ENCODE data around the gene MCC.

MCC gene

GRCh38 chr5:113378081-113378480, 110.2 kb downstream of the MCC start:
- H3K9me3 Mint-ChIP-seq, result peaks cover 2% of the 10 kb centered on the region
- H3K27ac Mint-ChIP-seq, result peak overlapping the region in 2 of 3 experiments; percentile 81 to 84
- no peaks in the 10 kb centered on the region for H3K27me3 Mint-ChIP-seq (ENCODE audit: low read depth)
- TF ChIP-seq, protein P1, sequence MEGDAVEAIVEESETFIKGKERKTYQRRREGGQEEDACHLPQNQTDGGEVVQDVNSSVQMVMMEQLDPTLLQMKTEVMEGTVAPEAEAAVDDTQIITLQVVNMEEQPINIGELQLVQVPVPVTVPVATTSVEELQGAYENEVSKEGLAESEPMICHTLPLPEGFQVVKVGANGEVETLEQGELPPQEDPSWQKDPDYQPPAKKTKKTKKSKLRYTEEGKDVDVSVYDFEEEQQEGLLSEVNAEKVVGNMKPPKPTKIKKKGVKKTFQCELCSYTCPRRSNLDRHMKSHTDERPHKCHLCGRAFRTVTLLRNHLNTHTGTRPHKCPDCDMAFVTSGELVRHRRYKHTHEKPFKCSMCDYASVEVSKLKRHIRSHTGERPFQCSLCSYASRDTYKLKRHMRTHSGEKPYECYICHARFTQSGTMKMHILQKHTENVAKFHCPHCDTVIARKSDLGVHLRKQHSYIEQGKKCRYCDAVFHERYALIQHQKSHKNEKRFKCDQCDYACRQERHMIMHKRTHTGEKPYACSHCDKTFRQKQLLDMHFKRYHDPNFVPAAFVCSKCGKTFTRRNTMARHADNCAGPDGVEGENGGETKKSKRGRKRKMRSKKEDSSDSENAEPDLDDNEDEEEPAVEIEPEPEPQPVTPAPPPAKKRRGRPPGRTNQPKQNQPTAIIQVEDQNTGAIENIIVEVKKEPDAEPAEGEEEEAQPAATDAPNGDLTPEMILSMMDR (IDR thresholded peaks at IDR 0.05; ENCODE audit: unreplicated experiment in 3 of 3), result no peak
- peaks cover 28% of the 10 kb centered on the region for H3K4me1 Mint-ChIP-seq
- no peak overlapping the region for H3K4me3 Mint-ChIP-seq
- H3K36me3 Mint-ChIP-seq (ENCODE audit: low read depth), result no peaks in the 10 kb centered on the region

- no peaks in the 10 kb centered on the region for H3K36me3 Mint-ChIP-seq (ENCODE audit: low read depth)
- H3K9me3 Mint-ChIP-seq, result peaks cover 2% of the 10 kb centered on the region
- H3K4me1 Mint-ChIP-seq, result peaks cover 33% of the 10 kb centered on the region
- H3K4me3 Mint-ChIP-seq, result no peak overlapping the region
- no peak overlapping the region for H3K27ac Mint-ChIP-seq
- no peaks in the 10 kb centered on the region for H3K27me3 Mint-ChIP-seq (ENCODE audit: low read depth)
- TF ChIP-seq, protein P1 (IDR thresholded peaks at IDR 0.05; ENCODE audit: unreplicated experiment in 3 of 3), result no peak
These were observed 111.6 kb downstream of the MCC start for GRCh38 chr5:113376640-113377039.

DNA sequence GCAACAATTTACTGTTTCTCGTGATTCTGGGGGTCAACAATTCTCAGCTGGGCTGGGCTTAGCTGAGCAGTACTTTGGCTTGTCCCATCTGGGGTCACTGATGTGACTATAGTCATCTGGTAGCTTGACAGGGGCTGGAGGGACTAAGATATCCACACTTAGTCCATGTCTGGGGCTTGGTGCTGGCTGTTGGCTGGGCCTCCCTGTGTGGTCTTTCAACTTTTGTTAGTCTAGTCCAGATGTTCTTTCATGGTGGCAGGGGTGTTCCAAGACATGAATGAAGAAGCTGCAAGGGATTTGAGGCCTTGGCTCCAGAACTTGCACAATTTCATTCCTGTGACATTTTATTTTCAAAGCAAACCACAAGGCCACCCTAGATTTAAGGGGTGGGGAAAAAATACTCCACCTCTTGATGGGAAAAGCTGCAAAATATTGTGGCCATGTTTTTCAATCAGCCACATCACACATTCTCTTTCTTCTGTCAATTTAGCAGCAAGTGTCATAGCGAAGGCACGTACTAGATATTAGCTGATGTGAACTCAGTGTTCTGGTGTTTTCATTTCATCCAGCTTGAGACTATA, 112.7 kb downstream of the MCC start:
- peaks cover 31% of the 10 kb centered on the region for H3K4me1 Mint-ChIP-seq
- H3K27ac Mint-ChIP-seq, result peak overlapping the region; percentile 42 to 94 (median 90)
- TF ChIP-seq, protein P1 (IDR thresholded peaks at IDR 0.05; ENCODE audit: unreplicated experiment in 3 of 3), result no peak
- no peaks in the 10 kb centered on the region for H3K36me3 Mint-ChIP-seq (ENCODE audit: low read depth)
- peaks cover 2% of the 10 kb centered on the region for H3K9me3 Mint-ChIP-seq
- no peak overlapping the region for H3K4me3 Mint-ChIP-seq
- no peaks in the 10 kb centered on the region for H3K27me3 Mint-ChIP-seq (ENCODE audit: low read depth)

DNA sequence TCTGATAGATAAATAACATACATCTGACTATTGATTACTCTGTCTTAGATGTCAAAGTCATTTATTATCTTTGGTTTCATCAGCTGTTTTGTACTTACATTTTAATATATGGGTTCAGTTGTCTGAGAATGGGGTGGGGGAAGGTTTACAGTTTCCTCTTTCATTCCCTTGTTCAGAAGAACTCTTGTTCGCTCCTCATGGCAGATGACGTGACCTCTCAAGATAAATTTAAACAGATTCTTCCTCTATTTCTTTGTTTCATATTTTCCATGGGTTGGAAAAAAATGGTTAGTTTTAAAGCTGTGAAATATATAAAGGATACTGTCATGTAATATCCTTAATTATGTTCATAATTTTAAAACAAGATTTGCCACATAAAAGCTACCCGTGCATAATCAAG, 114.8 kb downstream of the MCC start:
- no peak overlapping the region for H3K4me3 Mint-ChIP-seq
- peaks cover 17% of the 10 kb centered on the region for H3K4me1 Mint-ChIP-seq
- no peaks in the 10 kb centered on the region for H3K27me3 Mint-ChIP-seq (ENCODE audit: low read depth)
- peaks cover 2% of the 10 kb centered on the region for H3K9me3 Mint-ChIP-seq
- no peaks in the 10 kb centered on the region for H3K36me3 Mint-ChIP-seq (ENCODE audit: low read depth)
- peak overlapping the region; percentile 41 to 75 (median 56) for H3K27ac Mint-ChIP-seq
- TF ChIP-seq, protein P1 (IDR thresholded peaks at IDR 0.05; ENCODE audit: unreplicated experiment in 3 of 3), result no peak

DNA sequence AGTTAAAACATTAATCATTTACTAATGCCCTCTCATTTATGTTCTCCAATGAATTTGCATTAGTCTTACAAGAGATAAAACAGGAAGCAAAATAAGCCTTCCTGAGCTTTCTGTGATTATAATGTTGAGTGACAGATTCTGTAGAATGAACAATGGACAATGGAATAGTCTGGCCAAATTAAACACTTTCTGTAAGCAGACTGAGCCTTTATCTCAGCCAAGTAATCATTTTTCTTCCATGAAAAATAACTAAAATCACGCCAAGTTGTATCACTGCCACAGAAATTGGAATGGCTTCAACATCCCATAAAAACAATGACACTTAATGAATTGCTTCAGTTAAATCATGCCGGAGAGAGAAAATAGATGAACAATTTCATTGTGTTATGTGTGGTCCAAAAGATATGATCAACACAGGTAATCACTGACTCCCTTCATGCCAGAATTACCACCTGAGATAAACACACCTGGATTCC, 116.5 kb downstream of the MCC start:
- peaks cover 2% of the 10 kb centered on the region for H3K9me3 Mint-ChIP-seq
- no peaks in the 10 kb centered on the region for H3K36me3 Mint-ChIP-seq (ENCODE audit: low read depth)
- H3K4me1 Mint-ChIP-seq, result peaks cover 17% of the 10 kb centered on the region
- no peak overlapping the region for H3K4me3 Mint-ChIP-seq
- H3K27ac Mint-ChIP-seq, result peak overlapping the region; percentile 81 to 87 (median 85)
- no peaks in the 10 kb centered on the region for H3K27me3 Mint-ChIP-seq (ENCODE audit: low read depth)
- TF ChIP-seq, protein P1 (IDR thresholded peaks at IDR 0.05; ENCODE audit: unreplicated experiment in 3 of 3), result no peak

- H3K4me3 Mint-ChIP-seq, result no peak overlapping the region
- no peaks in the 10 kb centered on the region for H3K27me3 Mint-ChIP-seq (ENCODE audit: low read depth)
- peaks cover 11% of the 10 kb centered on the region for H3K4me1 Mint-ChIP-seq
- peaks cover 23% of the 10 kb centered on the region for H3K36me3 Mint-ChIP-seq (ENCODE audit: low read depth)
- TF ChIP-seq, protein P1 (IDR thresholded peaks at IDR 0.05; ENCODE audit: unreplicated experiment in 3 of 3), result no peak
- H3K27ac Mint-ChIP-seq, result peak overlapping the region; percentile 2 to 70 (median 20)
- H3K9me3 Mint-ChIP-seq, result peaks cover 22% of the 10 kb centered on the region
These were observed 120.7 kb downstream of the MCC start for GRCh38 chr5:113367586-113367985.

All from nephron (organoid).